ENCODE measurements around the gene METTL13.
A peak's percentile ranks its signal among the peaks of the same experiment; 100 is the strongest.

Gene METTL13

DNA sequence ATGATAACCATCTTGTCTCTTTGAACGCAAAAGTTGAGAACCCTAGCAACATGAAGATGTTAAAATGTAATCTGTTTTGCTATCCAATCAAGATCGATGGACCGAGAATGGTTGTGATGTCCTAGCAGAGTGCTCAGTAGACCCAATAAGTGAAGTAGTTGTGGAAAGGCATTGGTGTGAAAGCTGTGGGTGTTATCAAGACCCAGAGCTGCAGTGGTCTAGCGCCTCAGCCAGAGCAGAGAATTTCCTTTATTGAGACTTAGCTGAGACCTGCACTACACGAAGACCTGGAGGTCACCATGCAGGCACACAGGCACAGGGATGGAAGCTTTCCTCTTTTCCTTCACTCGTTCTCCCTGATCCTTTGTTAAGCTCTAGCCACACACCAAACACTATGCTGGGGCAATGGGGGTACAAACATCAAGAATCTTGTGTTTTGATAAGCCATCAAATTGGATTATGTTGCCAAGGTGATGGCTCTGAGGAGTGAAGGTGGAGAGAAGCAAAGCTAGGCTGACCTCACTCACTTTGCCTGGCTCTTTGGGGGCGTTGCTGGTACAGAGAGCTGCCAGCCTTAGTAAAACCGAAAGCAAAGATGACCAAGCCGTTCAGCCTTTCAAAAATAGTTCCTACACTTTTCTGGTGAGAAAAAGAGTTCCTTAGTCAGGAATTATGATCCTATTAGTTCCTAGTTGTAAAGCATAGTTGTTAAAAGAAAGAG lies 24.1 kb downstream of the METTL13 start:
- DNase-seq: no peak

- no peak for DNase-seq
Measured at GRCh38 chr1:171807556-171807955, 26.1 kb downstream of the METTL13 start.

DNA sequence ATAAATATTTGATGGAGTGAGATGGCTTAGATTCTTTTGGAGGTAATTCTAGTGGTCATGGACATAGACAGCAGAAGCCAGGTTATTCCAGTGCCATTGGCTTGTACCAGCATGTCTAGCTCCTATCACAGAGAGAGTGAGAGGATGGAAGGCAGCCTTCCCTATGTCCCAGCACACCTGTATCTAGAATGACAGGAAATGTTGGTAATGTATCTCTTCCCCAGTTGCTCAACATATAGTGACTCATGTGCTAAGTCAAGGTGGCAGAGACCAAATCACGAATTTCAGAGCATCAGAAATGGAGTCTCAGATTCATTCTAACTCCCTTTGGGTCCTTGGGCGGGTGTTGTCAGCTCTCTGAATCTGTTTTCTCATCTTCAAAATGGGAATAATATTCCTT lies 28.4 kb downstream of the METTL13 start:
- DNase-seq: no peak

DNA sequence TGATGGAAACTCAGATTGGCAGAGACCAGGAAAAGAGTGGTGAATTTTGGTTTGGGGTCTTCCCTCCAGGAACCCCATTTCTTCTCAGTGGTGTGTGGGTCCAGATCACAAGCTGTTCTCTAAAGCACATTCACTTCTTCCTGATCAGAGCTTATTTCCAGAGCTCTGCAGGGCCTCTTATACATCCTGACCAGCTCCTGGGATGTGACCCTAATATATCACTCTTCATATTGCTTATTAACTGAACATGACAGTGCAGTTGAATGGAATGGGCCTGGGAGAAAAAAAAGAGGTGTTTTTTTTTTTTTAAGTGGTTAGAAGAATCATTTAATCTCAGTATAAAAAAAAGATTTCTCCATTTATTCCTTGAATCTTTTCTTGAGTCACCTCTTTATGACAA lies 30.2 kb downstream of the METTL13 start:
- no peak for DNase-seq

- DNase-seq: no peak
Measured at GRCh38 chr1:171814692-171815091, 33.2 kb downstream of the METTL13 start.

DNA sequence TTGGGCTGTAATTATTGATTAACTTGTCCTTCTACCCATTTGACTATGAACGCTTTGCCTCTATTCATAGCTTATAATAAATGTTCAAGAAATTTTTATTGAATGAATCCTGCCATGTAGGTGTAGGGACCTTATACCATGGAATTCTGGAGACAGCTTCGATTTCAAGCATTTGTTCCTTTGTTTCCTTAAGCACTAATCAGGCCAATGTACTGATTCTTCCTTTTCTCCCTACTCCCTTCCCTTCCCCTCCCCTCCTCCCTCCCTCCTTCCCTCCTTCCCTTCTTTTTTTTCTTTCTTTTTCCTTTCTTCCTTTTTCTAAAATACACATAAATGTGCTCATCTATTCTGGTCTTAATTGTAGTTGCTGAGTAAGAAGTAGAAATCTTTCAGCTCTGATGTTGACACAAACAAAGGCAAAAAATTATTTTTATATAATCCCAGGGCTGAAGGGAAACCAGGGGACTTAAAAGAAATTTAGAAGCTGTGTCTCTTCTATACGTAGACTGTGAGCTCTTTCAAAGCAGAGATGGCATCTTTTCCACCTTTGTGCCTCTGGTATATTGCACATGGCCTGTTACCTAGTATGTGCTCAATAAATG lies 34.9 kb downstream of the METTL13 start:
- DNase-seq: no peak

DNA sequence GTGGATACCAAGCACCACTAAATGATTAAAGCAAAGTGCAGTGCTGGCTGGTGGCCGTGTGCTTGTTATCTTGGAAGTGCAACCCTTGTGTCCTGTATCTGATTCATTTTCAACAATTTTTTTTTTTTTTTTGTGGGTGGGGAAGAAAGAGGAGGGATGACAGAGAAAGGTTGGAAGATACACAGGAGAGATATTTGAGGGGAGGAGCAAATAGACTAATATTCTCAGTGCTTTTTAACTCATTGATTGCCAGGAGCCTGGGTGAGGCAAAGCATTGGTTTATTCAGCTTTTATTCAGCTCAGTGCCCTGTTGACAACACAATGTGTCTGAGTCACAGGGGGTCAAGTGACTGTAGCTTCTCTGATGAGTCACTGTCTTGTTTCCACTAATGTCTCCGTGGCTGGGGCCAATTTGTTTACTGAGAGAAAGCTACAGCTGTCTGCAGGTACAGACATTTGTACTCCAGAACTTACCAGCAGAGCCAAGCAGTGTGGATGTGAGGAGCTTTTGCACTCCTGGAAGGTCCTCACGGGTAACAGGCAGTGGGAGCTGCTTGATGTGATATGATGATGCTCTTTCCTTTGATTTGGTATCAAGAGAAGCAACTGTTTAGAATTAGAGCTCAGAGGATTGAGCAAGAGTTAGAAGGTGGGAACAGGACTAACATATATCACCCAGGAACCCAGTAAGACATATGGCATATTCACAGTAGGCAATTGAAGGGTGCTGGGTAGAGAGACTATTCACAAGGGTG lies 36.2 kb downstream of the METTL13 start:
- no peak for DNase-seq

DNA sequence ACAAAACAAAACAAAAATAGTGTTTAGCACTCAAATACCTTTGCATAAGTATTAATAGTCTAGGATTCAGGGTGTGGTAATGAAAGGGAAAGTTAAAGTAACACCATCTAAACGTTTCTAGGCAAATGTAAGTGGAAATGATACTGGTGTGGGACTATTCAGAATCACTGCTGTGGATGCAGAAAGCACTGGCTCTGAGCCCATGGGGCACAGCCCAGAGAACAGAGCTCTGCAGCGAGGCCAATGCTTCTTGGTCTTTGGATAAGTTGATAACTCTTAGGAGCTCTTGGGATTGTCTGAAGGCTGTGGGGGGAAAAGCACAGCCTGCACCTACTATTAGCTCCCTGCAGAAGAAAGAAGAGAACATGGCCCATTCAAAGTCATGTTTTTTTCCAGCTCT lies 38.5 kb downstream of the METTL13 start:
- DNase-seq: no peak

- DNase-seq: no peak
Measured at GRCh38 chr1:171826973-171827372, 45.5 kb downstream of the METTL13 start.

DNA sequence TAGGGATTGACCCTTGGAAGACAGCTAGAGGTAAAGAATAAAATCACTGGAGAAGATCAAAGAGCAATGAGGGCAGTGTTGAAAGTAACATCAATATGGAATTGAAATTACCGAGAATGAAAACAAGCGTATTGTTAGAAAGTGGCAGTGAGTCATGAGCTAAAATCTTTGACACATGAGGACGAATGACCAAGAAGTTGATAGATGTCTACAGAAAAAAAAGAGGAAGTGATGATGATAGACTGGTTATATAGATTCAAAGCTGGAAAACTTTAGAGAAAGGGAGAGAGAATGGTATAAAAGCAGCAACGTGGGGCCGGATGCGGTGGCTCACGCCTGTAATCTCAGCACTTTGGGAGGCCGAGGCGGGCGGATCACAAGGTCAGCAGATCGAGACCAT lies 47.3 kb downstream of the METTL13 start:
- no peak for DNase-seq

DNA sequence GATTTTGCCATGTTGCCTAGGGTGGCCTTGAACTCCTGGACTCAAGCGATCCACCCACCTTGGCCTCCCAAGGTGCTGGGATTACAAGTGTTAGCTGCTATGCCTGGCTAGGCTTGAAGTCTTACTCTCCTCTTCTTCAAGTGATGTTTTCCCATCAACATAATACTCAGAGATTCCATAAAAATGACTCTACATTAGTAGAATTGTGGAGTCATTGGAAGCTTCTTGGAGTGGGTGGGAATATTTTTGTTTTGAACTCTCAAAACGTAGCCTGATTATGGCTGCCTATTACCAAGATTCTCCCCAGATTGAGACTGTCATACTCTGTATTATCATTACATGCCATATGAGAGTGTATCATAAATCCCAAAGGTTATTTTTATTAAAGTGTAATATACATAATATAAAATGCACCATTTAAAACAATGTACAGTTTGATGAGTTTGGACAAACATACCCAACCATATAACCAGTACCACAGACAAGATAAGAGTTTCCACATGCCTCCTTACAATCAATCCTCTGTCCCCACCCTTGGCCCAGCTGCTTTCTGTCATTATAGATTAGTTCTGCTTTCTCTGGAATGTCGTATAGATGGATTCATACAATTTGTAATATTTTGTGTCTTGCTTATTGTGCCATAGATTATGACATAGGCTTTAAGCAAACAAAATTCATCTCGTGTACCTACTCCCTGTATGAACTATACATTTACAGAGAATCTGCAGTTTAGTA lies 51.8 kb downstream of the METTL13 start:
- DNase-seq: no peak

DNA sequence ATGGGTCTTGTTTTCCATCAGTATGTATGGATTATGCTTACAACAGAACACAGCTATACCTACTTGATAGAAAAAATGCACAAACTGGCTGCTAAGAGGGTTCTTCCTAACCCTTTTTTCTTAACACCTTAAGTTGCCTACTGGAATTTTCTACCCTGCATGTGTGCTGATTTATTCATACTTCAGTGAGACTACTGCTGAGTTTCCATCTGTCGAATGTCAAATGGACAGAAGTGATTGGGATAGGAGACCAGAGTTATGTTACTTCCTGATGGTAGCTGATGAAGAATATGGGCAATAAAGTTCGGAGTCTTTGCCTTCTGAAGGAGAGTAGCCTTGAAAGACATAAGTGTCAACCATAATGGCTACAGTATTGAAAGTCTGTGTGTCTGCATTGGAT lies 53.4 kb downstream of the METTL13 start:
- DNase-seq: no peak

DNA sequence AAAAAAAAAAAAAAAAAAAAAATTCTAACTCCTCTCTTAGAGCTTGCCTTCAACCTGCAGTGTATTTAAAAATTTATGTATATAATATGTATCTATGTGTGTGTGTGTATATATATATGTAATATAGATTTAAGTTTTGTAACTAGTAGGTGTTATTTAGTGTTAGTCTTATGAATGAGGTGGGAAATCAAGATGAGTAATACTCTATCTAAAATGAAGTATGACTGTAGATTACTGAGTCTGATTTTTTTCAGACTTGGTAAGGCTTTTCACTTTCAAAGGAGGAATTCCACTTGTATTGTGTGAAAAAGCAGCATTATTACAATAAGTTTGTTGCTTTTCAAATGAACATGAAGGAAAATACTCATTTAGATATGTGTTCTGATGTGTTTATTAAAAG lies 54.4 kb downstream of the METTL13 start:
- no peak for DNase-seq

- peak; percentile 11 for DNase-seq
Measured at GRCh38 chr1:171841050-171841910, 59.8 kb downstream of the METTL13 start, which contains the start of gene DNM3. Gene DNM3 (plus strand): TSS chr1:171841498. CDS start chr1:171841657, 159 bp downstream.

- no peak for DNase-seq
Measured at GRCh38 chr1:171841931-171842761, 60.7 kb downstream of the METTL13 start.

DNA sequence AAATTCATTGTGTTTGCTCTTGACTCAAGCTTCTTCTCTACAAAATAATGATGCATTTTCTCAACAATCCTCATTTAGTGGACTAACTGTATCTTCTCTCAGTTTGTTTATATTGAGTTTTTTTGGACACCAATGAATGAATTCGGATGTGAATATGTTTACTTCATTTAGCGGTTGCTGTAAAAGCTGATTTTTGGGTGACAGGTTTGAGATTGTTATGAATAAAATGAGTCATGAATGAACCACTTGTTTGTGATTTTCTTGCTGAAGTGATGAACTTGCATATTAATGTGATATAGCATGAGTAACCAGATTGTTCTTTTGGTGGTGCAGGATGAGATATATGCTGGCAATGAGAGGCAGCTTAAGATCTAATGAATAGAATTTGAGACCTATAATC lies 62.9 kb downstream of the METTL13 start:
- DNase-seq: no peak

DNA sequence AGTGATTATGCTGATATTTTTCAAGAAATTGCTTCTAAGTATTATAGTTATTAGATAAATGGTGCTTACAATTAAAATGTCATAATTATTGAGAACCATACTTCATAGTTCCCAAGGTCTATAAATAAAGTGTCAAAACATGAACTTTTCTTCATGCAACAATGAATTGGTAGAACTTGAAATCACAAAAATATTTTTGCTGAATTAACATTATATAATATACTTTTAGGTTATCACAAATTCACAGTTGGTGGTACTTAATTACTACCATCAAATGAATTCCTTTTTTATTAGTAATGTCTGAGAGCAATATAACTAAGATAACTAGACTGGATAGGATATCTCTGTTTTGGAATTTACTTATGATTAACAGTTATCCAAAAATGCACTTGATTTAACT lies 64.5 kb downstream of the METTL13 start:
- no peak for DNase-seq

Measured in NCI-H2107 (cell line).